HG02885 (cell line): Measurements from ENCODE around the gene DNAAF6.
"Not testable (repeated sequence)": the region's sequence is repeated elsewhere in the genome, so short reads cannot be mapped to it uniquely, and the experiment has no call there.

Source experiments
- ATAC-seq: cut with Tn5 transposase; IDR thresholded peaks from one replicate; pipeline ENCODE4 v1.9.1; 2021; ENCODE audit warnings: mild to moderate bottlenecking; ENCODE audit not compliant: unreplicated experiment, poor library complexity

Gene DNAAF6

GRCh38 chrX:107205770-107206696 is at the start of gene DNAAF6, which contains the start of gene NUP62CL:
TSS of gene DNAAF6 (plus strand) at chrX:107206611. CDS start at chrX:107212876, 6,265 bp downstream.
TSS of gene NUP62CL (minus strand) at chrX:107206433. CDS start at chrX:107175146, 31,287 bp downstream.
- ATAC-seq = peak; percentile 98

- ATAC-seq = not testable (repeated sequence)
Observed at GRCh38 chrX:107157618-107158017, 48.8 kb upstream of the DNAAF6 start.

GRCh38 chrX:107167163-107167921 is 39.1 kb upstream of the DNAAF6 start:
- ATAC-seq = no peak

- ATAC-seq = no peak
Observed at GRCh38 chrX:107168257-107168656, 38.2 kb upstream of the DNAAF6 start.

GRCh38 chrX:107168712-107169111 is 37.7 kb upstream of the DNAAF6 start:
- no peak for ATAC-seq

GRCh38 chrX:107171369-107172102 is 34.9 kb upstream of the DNAAF6 start:
- ATAC-seq = no peak

GRCh38 chrX:107197319-107197718 is 9.1 kb upstream of the DNAAF6 start:
- ATAC-seq = no peak

- ATAC-seq = not testable (repeated sequence)
Observed at GRCh38 chrX:107198074-107198473, 8.3 kb upstream of the DNAAF6 start.

GRCh38 chrX:107199491-107199890 is 6.9 kb upstream of the DNAAF6 start:
- no peak for ATAC-seq

GRCh38 chrX:107204068-107204605 is 2.3 kb upstream of the DNAAF6 start:
- no peak for ATAC-seq

- ATAC-seq = no peak
Observed at GRCh38 chrX:107206697-107207065, 270 bp downstream of the DNAAF6 start.

GRCh38 chrX:107207089-107207488 is 678 bp downstream of the DNAAF6 start:
- ATAC-seq = no peak

- no peak for ATAC-seq
Observed at GRCh38 chrX:107207943-107208342, 1.5 kb downstream of the DNAAF6 start.

- ATAC-seq = no peak
Observed at GRCh38 chrX:107213477-107213876, 7.1 kb downstream of the DNAAF6 start.

- ATAC-seq = no peak
Observed at GRCh38 chrX:107226757-107227156, 20.3 kb downstream of the DNAAF6 start.

- no peak for ATAC-seq
Observed at GRCh38 chrX:107227780-107228485, 21.5 kb downstream of the DNAAF6 start.

GRCh38 chrX:107228486-107228819 is 22.0 kb downstream of the DNAAF6 start:
- no peak for ATAC-seq

GRCh38 chrX:107272431-107272921 is 66.1 kb downstream of the DNAAF6 start:
- ATAC-seq = no peak

- no peak for ATAC-seq
Observed at GRCh38 chrX:107273795-107274194, 67.4 kb downstream of the DNAAF6 start.

- ATAC-seq = no peak
Observed at GRCh38 chrX:107288676-107289075, 82.3 kb downstream of the DNAAF6 start.
